H9 (cell line): ENCODE data around the gene DCDC2C. TPM values are rescaled to one million over a fixed set of nuclear protein-coding genes. Genes with fewer than 3 reads are reported as not detected.
A peak's percentile ranks its signal among the peaks of the same experiment; 100 is the strongest.

Experiments used
- DNase-seq: peaks from one replicate; pipeline ENCODE4 v3.0.0-alpha.2; 2017
- H2AFZ ChIP-seq: one replicate; pipeline ENCODE4 v1.6.1; 2013; ENCODE audit warnings: mild to moderate bottlenecking, low read length, control low read depth, moderate library complexity
- H2AK5ac ChIP-seq: 2 replicates; pipeline ENCODE4 v1.6.1; 2013; ENCODE audit warnings: low read length, control low read depth, mixed read lengths; ENCODE audit not compliant: insufficient read length
- H2BK120ac ChIP-seq: one replicate; pipeline ENCODE4 v1.6.1; 2013; ENCODE audit warnings: low read depth, mild to moderate bottlenecking, low read length, control low read depth, inconsistent platforms; ENCODE audit not compliant: poor library complexity, severe bottlenecking
- H2BK12ac ChIP-seq: 2 replicates; pipeline ENCODE4 v1.6.1; 2013; ENCODE audit warnings: low read length, control low read depth, mixed read lengths, low read depth; ENCODE audit not compliant: insufficient read length
- H2BK15ac ChIP-seq: 2 replicates; pipeline ENCODE4 v1.6.1; 2013; ENCODE audit warnings: low read depth, low read length, control low read depth
- H2BK20ac ChIP-seq: one replicate; pipeline ENCODE4 v1.6.1; 2013; ENCODE audit warnings: low read depth, mild to moderate bottlenecking, low read length, control low read depth, inconsistent platforms; ENCODE audit not compliant: poor library complexity, severe bottlenecking
- H2BK5ac ChIP-seq: 2 replicates; pipeline ENCODE4 v1.6.1; 2013; ENCODE audit warnings: low read length, control low read depth, mixed read lengths; ENCODE audit not compliant: insufficient read length
- H3K14ac ChIP-seq: 2 replicates; pipeline ENCODE4 v1.6.1; 2013; ENCODE audit warnings: low read length, control low read depth; ENCODE audit not compliant: insufficient read depth
- H3K18ac ChIP-seq: 2 replicates; pipeline ENCODE4 v1.6.1; 2013; ENCODE audit warnings: low read depth, mild to moderate bottlenecking, mixed read lengths, low read length, control low read depth; ENCODE audit not compliant: insufficient read length
- H3K23ac ChIP-seq: 2 replicates; pipeline ENCODE4 v1.6.1; 2013; ENCODE audit warnings: low read length, control low read depth, mixed read lengths, low read depth; ENCODE audit not compliant: insufficient read length
- H3K23me2 ChIP-seq: 2 replicates; pipeline ENCODE4 v1.6.1; 2013; ENCODE audit warnings: low read depth, mild to moderate bottlenecking, mixed read lengths, low read length, control low read depth; ENCODE audit not compliant: insufficient read length, poor library complexity, severe bottlenecking
- H3K27ac ChIP-seq: 2 replicates; pipeline ENCODE4 v1.5.1; 2013; ENCODE audit warnings: low read length, control low read depth, mixed read lengths, low read depth; ENCODE audit not compliant: insufficient read length
- H3K27me3 ChIP-seq: 2 replicates; pipeline ENCODE4 v1.6.1; 2013; ENCODE audit warnings: low read length, control low read depth, inconsistent platforms; ENCODE audit not compliant: insufficient read depth
- H3K4ac ChIP-seq: 2 replicates; pipeline ENCODE4 v1.6.1; 2013; ENCODE audit warnings: low read depth, mild to moderate bottlenecking, control low read depth, inconsistent platforms, low read length, moderate library complexity
- H3K4me1 ChIP-seq: 2 replicates; pipeline ENCODE4 v1.6.1; 2013; ENCODE audit warnings: low read length, control low read depth, inconsistent platforms; ENCODE audit not compliant: insufficient read depth
- H3K4me2 ChIP-seq: 2 replicates; pipeline ENCODE4 v1.6.1; 2013; ENCODE audit warnings: low read length, control low read depth, mixed read lengths; ENCODE audit not compliant: insufficient read length, insufficient read depth
- H3K56ac ChIP-seq: 2 replicates; pipeline ENCODE4 v1.6.1; 2013; ENCODE audit warnings: low read depth, mild to moderate bottlenecking, mixed read lengths, low read length, control low read depth; ENCODE audit not compliant: insufficient read length
- H3K79me1 ChIP-seq: 2 replicates; pipeline ENCODE4 v1.6.1; 2013; ENCODE audit warnings: low read depth, mild to moderate bottlenecking, moderate library complexity, low read length, control low read depth, inconsistent platforms; ENCODE audit not compliant: insufficient read depth, poor library complexity, severe bottlenecking
- H3K79me2 ChIP-seq: 2 replicates; pipeline ENCODE4 v1.6.1; 2013; ENCODE audit warnings: low read length, control low read depth, inconsistent platforms; ENCODE audit not compliant: insufficient read depth
- H3K9ac ChIP-seq: 2 replicates; pipeline ENCODE4 v1.6.1; 2013; ENCODE audit warnings: low read length, control low read depth, mixed read lengths; ENCODE audit not compliant: insufficient read length; ENCODE audit errors: extremely low read depth
- H3K9me3 ChIP-seq: one replicate; pipeline ENCODE4 v1.6.1; 2013; ENCODE audit warnings: low read depth, low read length, inconsistent platforms; ENCODE audit not compliant: control insufficient read depth
- H3T11ph ChIP-seq: one replicate; pipeline ENCODE4 v1.6.1; 2013; ENCODE audit warnings: mild to moderate bottlenecking, low read length, control low read depth, inconsistent platforms
- H4K20me1 ChIP-seq: one replicate; pipeline ENCODE4 v1.6.1; 2013; ENCODE audit not compliant: control insufficient read depth, insufficient read length, insufficient read depth
- H4K5ac ChIP-seq: 2 replicates; pipeline ENCODE4 v1.6.1; 2013; ENCODE audit warnings: low read depth, mild to moderate bottlenecking, mixed read lengths, low read length, control low read depth; ENCODE audit not compliant: insufficient read length
- H4K8ac ChIP-seq: replicated peaks from 2 replicates; pipeline ENCODE4 v1.6.1; 2013; ENCODE audit warnings: low read length, control low read depth, mixed read lengths, low read depth; ENCODE audit not compliant: insufficient read length
- H4K91ac ChIP-seq: 2 replicates; pipeline ENCODE4 v1.6.1; 2013; ENCODE audit warnings: low read depth, mild to moderate bottlenecking, moderate library complexity, mixed read lengths, low read length, control low read depth; ENCODE audit not compliant: insufficient read length
- H3K27ac Mint-ChIP-seq, 3 experiments: 2 replicates in 2 of 3; 3 replicates in 1 of 3; pipeline ENCODE4 v1.8.0; 2020 to 2021; ENCODE audit warnings: mixed read lengths in 3 of 3, mild to moderate bottlenecking in 1 of 3, moderate library complexity in 1 of 3
- H3K27me3 Mint-ChIP-seq: 2 replicates; pipeline ENCODE4 v1.8.0; 2021; ENCODE audit warnings: low read depth, mild to moderate bottlenecking, moderate library complexity, mixed read lengths
- H3K36me3 Mint-ChIP-seq, 3 experiments: 2 replicates in 2 of 3; 3 replicates in 1 of 3; pipeline ENCODE4 v1.8.0; 2020 to 2021; ENCODE audit warnings: low read depth in 3 of 3, mixed read lengths in 3 of 3; ENCODE audit not compliant: insufficient read depth in 1 of 3
- H3K4me1 Mint-ChIP-seq, 2 experiments: 2 replicates each; pipeline ENCODE4 v1.8.0; 2020; ENCODE audit warnings: mixed read lengths in 2 of 2
- H3K4me3 Mint-ChIP-seq, 2 experiments: 2 replicates in 1 of 2; 3 replicates in 1 of 2; pipeline ENCODE4 v1.8.0; 2020 to 2021; ENCODE audit warnings: mild to moderate bottlenecking in 2 of 2, mixed read lengths in 2 of 2, moderate library complexity in 1 of 2
- H3K9me3 Mint-ChIP-seq, 2 experiments: 2 replicates in 1 of 2; 3 replicates in 1 of 2; pipeline ENCODE4 v1.8.0; 2020; ENCODE audit warnings: mild to moderate bottlenecking in 2 of 2, mixed read lengths in 2 of 2, moderate library complexity in 1 of 2
- CTCF ChIP-seq: fragments of 200-600 bp; sonication (generic); conservative IDR thresholded peaks from 3 replicates; pipeline ENCODE4 v1.8.0; 2021; ENCODE audit warnings: antibody characterized with exemption, mild to moderate bottlenecking
- WGBS: extraction: QIAGEN DNeasy Blood & Tissue Kit; methylation state at CpG from one replicate; pipeline ENCODE4 v1.1.7; 2013; ENCODE audit warnings: missing lambda C conversion rate, low lambda C conversion rate, mixed read lengths; ENCODE audit not compliant: insufficient read length; ENCODE audit errors: extremely low coverage; 5-methylcytosine and 5-hydroxymethylcytosine counted together
- total RNA-seq: library from RNA; stranded (reverse); gene quantifications from 2 replicates; pipeline ENCODE4 v1.2.1, GENCODE V29; 2021

DCDC2C gene
- total RNA-seq, 1 experiment from 2014 or later: not detected

- Histone ChIP-seq H3K23me2 (no peaks in the 10 kb centered on the region), H2BK12ac (no peak within 1 kb of the TSS), H3K79me2 (no peaks in the 10 kb centered on the region), H3K56ac (no peak within 1 kb of the TSS), H3T11ph (no peak within 1 kb of the TSS), H3K23ac (no peak within 1 kb of the TSS), H2BK20ac (no peak within 1 kb of the TSS), H3K27ac (no peak within 1 kb of the TSS), H3K79me1 (no peaks in the 10 kb centered on the region), H3K9ac (no peak within 1 kb of the TSS), H3K4me2 (no peak within 1 kb of the TSS), H3K4me1 (no peaks in the 10 kb centered on the region; the same call in 1 of the 2 replicates), H2AK5ac (no peak within 1 kb of the TSS), H4K8ac (no peak within 1 kb of the TSS), H2BK5ac (no peak within 1 kb of the TSS), H2AFZ (no peak within 1 kb of the TSS), H4K20me1 (no peaks in the 10 kb centered on the region), H3K4ac (no peak within 1 kb of the TSS), H3K27me3 (no peaks in the 10 kb centered on the region), H2BK15ac (no peak within 1 kb of the TSS), H4K91ac (no peak within 1 kb of the TSS), H4K5ac (no peak within 1 kb of the TSS), H2BK120ac (no peak within 1 kb of the TSS), H3K14ac (no peak within 1 kb of the TSS), H3K9me3 (no peaks in the 10 kb centered on the region), H3K18ac (no peak within 1 kb of the TSS)
- no CpG with 5 or more reads among the region's 7 CpGs for WGBS
- TF ChIP-seq CTCF: no peak
- Mint-ChIP-seq H3K36me3 (no peaks in the 10 kb centered on the region; a peak in 2 of 7 replicates), H3K9me3 (0 out of 5 replicates have a peak, but pooled peaks cover 0 to 2% of the 10 kb centered on the region in 2 experiments), H3K27ac (peak within 1 kb of the TSS in 2 of 3 experiments; percentile 53 to 65; a peak in 3 of 7 replicates), H3K27me3 (peaks cover 8% of the 10 kb centered on the region), H3K4me1 (peaks cover 23 to 29% of the 10 kb centered on the region in 2 experiments), H3K4me3 (no peak within 1 kb of the TSS)
- DNase-seq: peak; percentile 25
Observed at GRCh38 chr2:3657881-3658280, 45.5 kb upstream of the DCDC2C start, which contains the start of gene ALLC. Gene ALLC (plus strand): TSS chr2:3658200. CDS start chr2:3671158, 12,958 bp downstream.
